Omental fat pad (tissue), 4 donors: ENCODE data around the gene CGRRF1. TPM values are rescaled to one million over a fixed set of nuclear protein-coding genes. Genes with fewer than 3 reads are reported as not detected.

Experiments
- ATAC-seq: fragments of 150-250 bp; one replicate; pipeline ENCODE4 v1.9.1; 2016; ENCODE audit warnings: mild to moderate bottlenecking, moderate library complexity; ENCODE audit not compliant: low FRiP score
- DNase-seq: peaks from one replicate; pipeline ENCODE4 v3.0.0-alpha.2; 2019; ENCODE audit warnings: low spot score
- CTCF ChIP-seq, 3 donors: fragments of 450-650 bp; IDR thresholded peaks; one replicate each; pipeline ENCODE4 v1.5.1; 2016 to 2017; ENCODE audit warnings: antibody characterized with exemption in 3 of 3, mild to moderate bottlenecking in 3 of 3, moderate library complexity in 2 of 3
- total RNA-seq, 4 donors: library from RNA; depleted of rRNA; stranded (reverse); fragments of >200 nt; gene quantifications; one replicate each; pipeline ENCODE4 v1.1.0, GENCODE V29; 2016

CGRRF1 gene
- total RNA-seq, 4 donors from 2014 or later, result 18.0 to 21.8 (median 18.9) TPM

- TF ChIP-seq CTCF (IDR thresholded peaks at IDR 0.05), result no peak
- ATAC-seq (no peak), DNase-seq (no peak)
Observed at GRCh38 chr14:54537651-54538050, 27.9 kb downstream of the CGRRF1 start.

- no peak for TF ChIP-seq CTCF (IDR thresholded peaks at IDR 0.05)
- DNase-seq (no peak), ATAC-seq (no peak)
Observed at GRCh38 chr14:54538055-54538454, 28.3 kb downstream of the CGRRF1 start.

GRCh38 chr14:54547583-54547982 lies 37.9 kb downstream of the CGRRF1 start:
- DNase-seq (no peak), ATAC-seq (no peak)
- no peak for TF ChIP-seq CTCF (IDR thresholded peaks at IDR 0.05)

- TF ChIP-seq CTCF (IDR thresholded peaks at IDR 0.05), result no peak
- ATAC-seq, result no peak
- no peak for DNase-seq
Observed at GRCh38 chr14:54548491-54548890, 38.8 kb downstream of the CGRRF1 start.

- ATAC-seq (no peak), DNase-seq (no peak)
- TF ChIP-seq CTCF (IDR thresholded peaks at IDR 0.05), result no peak
Observed at GRCh38 chr14:54549862-54550261, 40.2 kb downstream of the CGRRF1 start.

GRCh38 chr14:54550514-54550913 lies 40.8 kb downstream of the CGRRF1 start:
- no peak for ATAC-seq
- no peak for TF ChIP-seq CTCF (IDR thresholded peaks at IDR 0.05)
- no peak for DNase-seq

- no peak for DNase-seq
- TF ChIP-seq CTCF (IDR thresholded peaks at IDR 0.05), result no peak
- ATAC-seq, result no peak
Observed at GRCh38 chr14:54554401-54554800, 44.7 kb downstream of the CGRRF1 start.
